Spleen (tissue), 7 donors: ENCODE data around the gene GOPC.

Experiments used
- CTCF ChIP-seq, 11 experiments: fragments of 200-600 bp in 7 of 11; fragments of 450-650 bp in 4 of 11; sonication (generic) in 4 of 11; IDR thresholded peaks in 8 of 11; conservative IDR thresholded peaks in 3 of 11; 1 replicate in 7 of 11; 2 replicates in 4 of 11; pipeline versions ENCODE4 v1.4.0 to v1.8.0; 2016 to 2021; ENCODE audit warnings: antibody characterized with exemption in 11 of 11, inconsistent platforms in 4 of 11, mild to moderate bottlenecking in 1 of 11
- POLR2A ChIP-seq, 3 donors: fragments of 450-650 bp; IDR thresholded peaks; one replicate each; pipeline ENCODE4 v1.5.1; 2017; ENCODE audit warnings: antibody characterized with exemption in 3 of 3, mild to moderate bottlenecking in 1 of 3
- POLR2AphosphoS5 ChIP-seq, 3 donors: sonication (generic); formaldehyde crosslinking; IDR thresholded peaks; one replicate each; pipeline ENCODE4 v1.5.1; 2017; ENCODE audit warnings: antibody characterized with exemption in 3 of 3
- donor health status: DM: no; HTN: no; CAD: no; lungs with moderate emphysema.
- donor health status: DM: no; HTN: no; CAD: no.
- donor health status: DM: no; HTN: no; CAD: no.

GRCh38 chr6:117619178-117619577 is 16.9 kb upstream of the GOPC start:
- TF ChIP-seq CTCF (IDR thresholded peaks at IDR 0.05 in 8 of 11, conservative IDR thresholded peaks at IDR 0.05 in 3 of 11) (no peak), POLR2AphosphoS5 (IDR thresholded peaks at IDR 0.05) (no peak), POLR2A (IDR thresholded peaks at IDR 0.05) (no peak)
